Spleen (tissue), 7 donors: ENCODE data around the gene TRIM9.

Source experiments
- CTCF ChIP-seq, 11 experiments: fragments of 200-600 bp in 7 of 11; fragments of 450-650 bp in 4 of 11; sonication (generic) in 4 of 11; IDR thresholded peaks in 8 of 11; conservative IDR thresholded peaks in 3 of 11; 1 replicate in 7 of 11; 2 replicates in 4 of 11; pipeline versions ENCODE4 v1.4.0 to v1.8.0; 2016 to 2021; ENCODE audit warnings: antibody characterized with exemption in 11 of 11, inconsistent platforms in 4 of 11, mild to moderate bottlenecking in 1 of 11
- POLR2A ChIP-seq, 3 donors: fragments of 450-650 bp; IDR thresholded peaks; one replicate each; pipeline ENCODE4 v1.5.1; 2017; ENCODE audit warnings: antibody characterized with exemption in 3 of 3, mild to moderate bottlenecking in 1 of 3
- donor health status: DM: no; HTN: no; CAD: no; lungs with moderate emphysema.
- donor health status: DM: no; HTN: no; CAD: no.
- donor health status: DM: no; HTN: no; CAD: no.

- TF ChIP-seq CTCF (IDR thresholded peaks at IDR 0.05 in 8 of 11, conservative IDR thresholded peaks at IDR 0.05 in 3 of 11) = no peak
- TF ChIP-seq POLR2A (IDR thresholded peaks at IDR 0.05) = no peak
Measured at GRCh38 chr14:51071857-51072256, 23.0 kb downstream of the TRIM9 start.
